Suprapubic skin (tissue), 3 donors: ENCODE measurements around the gene UCN2.

Experiments
- CTCF ChIP-seq, 2 donors: fragments of 200-600 bp in 1 of 2; fragments of 450-650 bp in 1 of 2; sonication (generic) in 1 of 2; IDR thresholded peaks; one replicate each; pipeline ENCODE4 v1.5.1; 2016 to 2019; ENCODE audit warnings: antibody characterized with exemption in 2 of 2, mild to moderate bottlenecking in 1 of 2, moderate library complexity in 1 of 2
- POLR2A ChIP-seq, 2 donors: fragments of 450-650 bp; IDR thresholded peaks; one replicate each; pipeline ENCODE4 v1.6.1; 2017; ENCODE audit warnings: antibody characterized with exemption in 2 of 2, mild to moderate bottlenecking in 2 of 2, moderate library complexity in 2 of 2

GRCh38 chr3:48564022-48564421 lies 441 bp upstream of the UCN2 start:
- no peak for TF ChIP-seq CTCF (IDR thresholded peaks at IDR 0.05)
- no peak for TF ChIP-seq POLR2A (IDR thresholded peaks at IDR 0.05)
